GM23338 (cell line): ENCODE measurements around the gene MACF1. TPM values are rescaled to one million over a fixed set of nuclear protein-coding genes. Genes with fewer than 3 reads are reported as not detected.

Experiments
- EZH2phosphoT487 ChIP-seq: fragments of 200-600 bp; sonication (generic); IDR thresholded peaks from one replicate; pipeline ENCODE4 v1.8.1; 2018; ENCODE audit warnings: antibody characterized with exemption; ENCODE audit not compliant: unreplicated experiment
- JUNB ChIP-seq: IDR thresholded peaks from one replicate; pipeline ENCODE4 v1.6.1; 2016; ENCODE audit warnings: antibody characterized with exemption; ENCODE audit not compliant: unreplicated experiment
- polyA plus RNA-seq: library from polyadenylated mRNA; unstranded; fragments of >200 nt; fragmentation: Nextera tagmentation; extraction: Ambion mirVana; gene quantifications from 2 replicates; pipeline ENCODE4 v1.2.1, GENCODE V29; 2016
- total RNA-seq: library from RNA; depleted of rRNA; stranded (reverse); fragments of >200 nt; shearing (Covaris generic); gene quantifications from 2 replicates; pipeline ENCODE4 v1.2.3, GENCODE V29; 2014
- TF ChIP-seq, protein P1 (sequence below): fragments of 250-450 bp; sonication (Bioruptor Pico); IDR thresholded peaks from 2 replicates; pipeline ENCODE4 v1.5.0; 2020; ENCODE audit warnings: mild to moderate bottlenecking, moderate library complexity
- TF ChIP-seq, protein P2 (sequence below): IDR thresholded peaks from one replicate; pipeline ENCODE4 v1.6.1; 2018; ENCODE audit warnings: antibody characterized with exemption; ENCODE audit not compliant: unreplicated experiment

Gene MACF1
- total and polyA plus RNA-seq, 2 experiments from 2014 or later: 104 to 399 TPM

DNA sequence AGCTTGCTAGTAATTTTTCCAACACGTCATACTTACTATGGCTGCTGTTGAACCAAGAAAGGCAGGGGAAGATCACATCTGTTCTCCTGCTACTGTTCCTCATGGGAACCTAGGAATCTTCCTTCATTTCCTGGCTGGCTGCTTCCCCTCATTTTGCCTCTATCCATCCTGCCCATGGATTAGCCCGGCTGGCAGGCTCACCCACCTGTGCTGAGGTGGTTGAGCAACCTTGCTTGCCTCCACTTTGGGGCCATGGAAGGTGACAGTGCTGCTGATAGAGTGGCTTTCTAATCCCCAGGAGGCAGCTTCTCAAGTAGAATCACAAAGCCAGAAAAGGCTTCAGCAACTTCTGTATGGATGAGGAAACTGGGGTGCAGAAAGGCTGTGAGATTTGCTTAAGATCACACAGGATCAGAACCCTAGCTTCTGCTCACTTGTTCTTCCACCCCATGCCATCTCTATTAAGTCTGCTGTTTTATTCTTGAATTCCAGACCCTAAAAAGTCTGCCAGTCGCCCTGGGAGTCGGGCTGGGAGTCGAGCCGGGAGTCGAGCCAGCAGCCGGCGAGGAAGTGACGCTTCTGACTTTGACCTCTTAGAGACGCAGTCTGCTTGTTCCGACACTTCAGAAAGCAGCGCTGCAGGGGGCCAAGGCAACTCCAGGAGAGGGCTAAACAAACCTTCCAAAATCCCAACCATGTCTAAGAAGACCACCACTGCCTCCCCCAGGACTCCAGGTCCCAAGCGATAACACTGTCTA lies 280.7 kb downstream of the MACF1 start (continued):
- TF ChIP-seq, protein P1, sequence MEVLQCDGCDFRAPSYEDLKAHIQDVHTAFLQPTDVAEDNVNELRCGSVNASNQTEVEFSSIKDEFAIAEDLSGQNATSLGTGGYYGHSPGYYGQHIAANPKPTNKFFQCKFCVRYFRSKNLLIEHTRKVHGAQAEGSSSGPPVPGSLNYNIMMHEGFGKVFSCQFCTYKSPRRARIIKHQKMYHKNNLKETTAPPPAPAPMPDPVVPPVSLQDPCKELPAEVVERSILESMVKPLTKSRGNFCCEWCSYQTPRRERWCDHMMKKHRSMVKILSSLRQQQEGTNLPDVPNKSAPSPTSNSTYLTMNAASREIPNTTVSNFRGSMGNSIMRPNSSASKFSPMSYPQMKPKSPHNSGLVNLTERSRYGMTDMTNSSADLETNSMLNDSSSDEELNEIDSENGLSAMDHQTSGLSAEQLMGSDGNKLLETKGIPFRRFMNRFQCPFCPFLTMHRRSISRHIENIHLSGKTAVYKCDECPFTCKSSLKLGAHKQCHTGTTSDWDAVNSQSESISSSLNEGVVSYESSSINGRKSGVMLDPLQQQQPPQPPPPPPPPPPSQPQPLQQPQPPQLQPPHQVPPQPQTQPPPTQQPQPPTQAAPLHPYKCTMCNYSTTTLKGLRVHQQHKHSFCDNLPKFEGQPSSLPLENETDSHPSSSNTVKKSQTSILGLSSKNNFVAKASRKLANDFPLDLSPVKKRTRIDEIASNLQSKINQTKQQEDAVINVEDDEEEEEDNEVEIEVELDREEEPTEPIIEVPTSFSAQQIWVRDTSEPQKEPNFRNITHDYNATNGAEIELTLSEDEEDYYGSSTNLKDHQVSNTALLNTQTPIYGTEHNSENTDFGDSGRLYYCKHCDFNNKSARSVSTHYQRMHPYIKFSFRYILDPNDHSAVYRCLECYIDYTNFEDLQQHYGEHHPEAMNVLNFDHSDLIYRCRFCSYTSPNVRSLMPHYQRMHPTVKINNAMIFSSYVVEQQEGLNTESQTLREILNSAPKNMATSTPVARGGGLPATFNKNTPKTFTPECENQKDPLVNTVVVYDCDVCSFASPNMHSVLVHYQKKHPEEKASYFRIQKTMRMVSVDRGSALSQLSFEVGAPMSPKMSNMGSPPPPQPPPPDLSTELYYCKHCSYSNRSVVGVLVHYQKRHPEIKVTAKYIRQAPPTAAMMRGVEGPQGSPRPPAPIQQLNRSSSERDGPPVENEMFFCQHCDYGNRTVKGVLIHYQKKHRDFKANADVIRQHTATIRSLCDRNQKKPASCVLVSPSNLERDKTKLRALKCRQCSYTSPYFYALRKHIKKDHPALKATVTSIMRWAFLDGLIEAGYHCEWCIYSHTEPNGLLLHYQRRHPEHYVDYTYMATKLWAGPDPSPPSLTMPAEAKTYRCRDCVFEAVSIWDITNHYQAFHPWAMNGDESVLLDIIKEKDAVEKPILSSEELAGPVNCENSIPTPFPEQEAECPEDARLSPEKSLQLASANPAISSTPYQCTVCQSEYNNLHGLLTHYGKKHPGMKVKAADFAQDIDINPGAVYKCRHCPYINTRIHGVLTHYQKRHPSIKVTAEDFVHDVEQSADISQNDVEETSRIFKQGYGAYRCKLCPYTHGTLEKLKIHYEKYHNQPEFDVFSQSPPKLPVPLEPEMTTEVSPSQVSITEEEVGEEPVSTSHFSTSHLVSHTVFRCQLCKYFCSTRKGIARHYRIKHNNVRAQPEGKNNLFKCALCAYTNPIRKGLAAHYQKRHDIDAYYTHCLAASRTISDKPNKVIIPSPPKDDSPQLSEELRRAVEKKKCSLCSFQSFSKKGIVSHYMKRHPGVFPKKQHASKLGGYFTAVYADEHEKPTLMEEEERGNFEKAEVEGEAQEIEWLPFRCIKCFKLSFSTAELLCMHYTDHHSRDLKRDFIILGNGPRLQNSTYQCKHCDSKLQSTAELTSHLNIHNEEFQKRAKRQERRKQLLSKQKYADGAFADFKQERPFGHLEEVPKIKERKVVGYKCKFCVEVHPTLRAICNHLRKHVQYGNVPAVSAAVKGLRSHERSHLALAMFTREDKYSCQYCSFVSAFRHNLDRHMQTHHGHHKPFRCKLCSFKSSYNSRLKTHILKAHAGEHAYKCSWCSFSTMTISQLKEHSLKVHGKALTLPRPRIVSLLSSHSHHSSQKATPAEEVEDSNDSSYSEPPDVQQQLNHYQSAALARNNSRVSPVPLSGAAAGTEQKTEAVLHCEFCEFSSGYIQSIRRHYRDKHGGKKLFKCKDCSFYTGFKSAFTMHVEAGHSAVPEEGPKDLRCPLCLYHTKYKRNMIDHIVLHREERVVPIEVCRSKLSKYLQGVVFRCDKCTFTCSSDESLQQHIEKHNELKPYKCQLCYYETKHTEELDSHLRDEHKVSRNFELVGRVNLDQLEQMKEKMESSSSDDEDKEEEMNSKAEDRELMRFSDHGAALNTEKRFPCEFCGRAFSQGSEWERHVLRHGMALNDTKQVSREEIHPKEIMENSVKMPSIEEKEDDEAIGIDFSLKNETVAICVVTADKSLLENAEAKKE (CRISPR knock-in tag): no peak
- TF ChIP-seq, protein P2, sequence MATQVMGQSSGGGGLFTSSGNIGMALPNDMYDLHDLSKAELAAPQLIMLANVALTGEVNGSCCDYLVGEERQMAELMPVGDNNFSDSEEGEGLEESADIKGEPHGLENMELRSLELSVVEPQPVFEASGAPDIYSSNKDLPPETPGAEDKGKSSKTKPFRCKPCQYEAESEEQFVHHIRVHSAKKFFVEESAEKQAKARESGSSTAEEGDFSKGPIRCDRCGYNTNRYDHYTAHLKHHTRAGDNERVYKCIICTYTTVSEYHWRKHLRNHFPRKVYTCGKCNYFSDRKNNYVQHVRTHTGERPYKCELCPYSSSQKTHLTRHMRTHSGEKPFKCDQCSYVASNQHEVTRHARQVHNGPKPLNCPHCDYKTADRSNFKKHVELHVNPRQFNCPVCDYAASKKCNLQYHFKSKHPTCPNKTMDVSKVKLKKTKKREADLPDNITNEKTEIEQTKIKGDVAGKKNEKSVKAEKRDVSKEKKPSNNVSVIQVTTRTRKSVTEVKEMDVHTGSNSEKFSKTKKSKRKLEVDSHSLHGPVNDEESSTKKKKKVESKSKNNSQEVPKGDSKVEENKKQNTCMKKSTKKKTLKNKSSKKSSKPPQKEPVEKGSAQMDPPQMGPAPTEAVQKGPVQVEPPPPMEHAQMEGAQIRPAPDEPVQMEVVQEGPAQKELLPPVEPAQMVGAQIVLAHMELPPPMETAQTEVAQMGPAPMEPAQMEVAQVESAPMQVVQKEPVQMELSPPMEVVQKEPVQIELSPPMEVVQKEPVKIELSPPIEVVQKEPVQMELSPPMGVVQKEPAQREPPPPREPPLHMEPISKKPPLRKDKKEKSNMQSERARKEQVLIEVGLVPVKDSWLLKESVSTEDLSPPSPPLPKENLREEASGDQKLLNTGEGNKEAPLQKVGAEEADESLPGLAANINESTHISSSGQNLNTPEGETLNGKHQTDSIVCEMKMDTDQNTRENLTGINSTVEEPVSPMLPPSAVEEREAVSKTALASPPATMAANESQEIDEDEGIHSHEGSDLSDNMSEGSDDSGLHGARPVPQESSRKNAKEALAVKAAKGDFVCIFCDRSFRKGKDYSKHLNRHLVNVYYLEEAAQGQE: no peak
- no peak for TF ChIP-seq EZH2phosphoT487
- TF ChIP-seq JUNB: no peak
